Hypothalamus (tissue), 51 donors: ENCODE data around the gene GALNT2.

Experiments used
- DNase-seq, 51 donors: peaks; one replicate each; lab custom pipeline; 2025; lab: John Stamatoyannopoulos, UW

Gene GALNT2

DNA sequence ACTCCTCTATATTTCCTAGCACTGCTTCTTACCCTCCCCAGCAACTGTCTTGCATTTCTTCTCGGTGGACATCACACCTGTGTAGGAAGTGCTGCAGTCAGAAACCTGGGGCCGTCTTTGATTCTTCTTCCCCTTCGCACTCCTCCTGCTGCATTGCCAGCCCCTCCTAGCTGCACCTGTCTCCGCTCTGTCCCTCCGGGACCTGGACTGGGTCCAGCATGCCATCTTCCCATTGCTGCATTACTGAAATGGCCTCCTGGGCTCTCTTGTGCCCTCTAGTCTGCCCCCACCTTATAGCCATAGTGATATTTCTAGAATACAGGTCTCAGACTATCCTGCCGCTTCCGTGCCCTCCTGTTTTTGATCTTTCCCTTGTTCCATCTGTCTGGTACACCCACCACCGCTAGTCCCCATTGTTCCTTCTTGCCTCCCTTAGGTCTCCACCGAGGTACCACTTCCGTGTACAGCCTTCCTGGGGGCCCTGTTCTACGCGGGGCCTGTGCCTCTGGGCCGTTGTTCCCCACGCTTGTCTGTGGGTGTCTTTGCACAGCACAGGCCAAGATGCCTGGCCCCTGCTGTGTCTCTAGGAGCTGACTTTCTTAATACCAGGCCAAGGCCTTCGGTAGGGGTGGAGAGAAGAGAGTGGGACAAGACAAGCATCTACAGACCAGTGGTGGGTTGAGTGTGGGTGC lies 107.6 kb downstream of the GALNT2 start:
- no peak for DNase-seq

DNA sequence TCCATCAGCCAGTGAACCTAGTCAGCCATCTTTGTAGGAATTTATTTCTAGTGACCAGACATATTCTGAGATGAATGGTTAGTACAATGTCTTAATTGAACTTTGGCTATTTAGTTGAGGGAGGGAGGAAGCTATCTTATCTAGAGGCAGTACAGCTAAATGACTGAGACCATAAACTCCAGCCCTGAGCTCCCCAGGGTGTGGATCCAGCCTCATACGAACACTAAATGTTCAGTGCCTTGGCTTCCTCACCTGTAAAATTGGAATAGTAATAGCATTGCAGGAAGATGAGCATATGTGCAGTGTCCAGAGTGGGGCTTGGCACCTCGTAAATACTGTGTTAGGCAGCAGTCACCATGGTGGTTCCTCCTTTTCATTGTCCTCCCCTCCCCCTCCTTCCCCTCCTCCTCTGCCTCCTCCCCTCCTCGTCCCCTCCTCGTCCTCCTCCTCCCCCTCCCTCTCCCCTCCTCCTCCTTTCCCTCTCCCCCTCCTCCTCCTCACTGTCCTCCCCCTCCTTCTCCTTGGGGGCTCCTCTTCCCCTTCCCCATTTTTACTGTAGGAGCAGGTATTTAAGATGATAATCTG lies 108.2 kb downstream of the GALNT2 start:
- DNase-seq = no peak

DNA sequence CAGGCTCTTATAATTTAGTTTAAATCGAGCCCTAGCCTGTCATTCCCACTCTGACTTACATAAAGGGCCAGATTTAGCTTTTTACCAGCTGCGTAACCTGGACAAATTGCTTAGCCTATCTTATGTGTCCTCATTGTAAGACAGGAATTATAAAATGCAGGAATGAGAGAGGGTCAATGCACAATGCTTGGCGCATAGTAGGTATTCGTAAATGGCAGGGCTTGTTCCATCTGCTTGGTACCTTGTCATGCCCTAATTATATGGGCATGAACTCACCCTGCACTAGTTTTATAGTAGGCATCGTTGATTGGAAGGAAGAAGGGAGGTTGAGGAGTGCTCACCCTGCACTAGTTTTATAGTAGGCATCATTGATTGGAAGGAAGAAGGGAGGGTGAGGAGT lies 108.8 kb downstream of the GALNT2 start:
- DNase-seq = no peak

DNA sequence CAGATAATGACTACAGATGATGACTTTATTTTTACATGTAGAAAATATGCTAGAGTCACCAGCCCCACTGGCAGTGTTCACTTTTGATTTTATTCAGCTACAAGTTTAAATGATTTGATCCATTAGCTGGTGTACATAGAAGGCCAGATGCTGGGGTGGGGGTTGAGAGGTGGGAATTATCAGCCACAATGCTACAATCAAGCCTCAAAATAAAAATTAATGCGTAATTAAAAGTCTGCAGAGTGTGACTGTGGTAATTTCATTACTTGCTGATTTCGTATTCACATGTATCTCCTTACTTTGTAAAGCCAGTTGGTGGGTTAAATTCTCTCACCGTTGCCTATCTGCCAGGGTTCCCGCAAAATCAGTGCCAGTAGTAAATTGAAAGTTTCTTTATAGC lies 109.3 kb downstream of the GALNT2 start:
- DNase-seq = no peak

DNA sequence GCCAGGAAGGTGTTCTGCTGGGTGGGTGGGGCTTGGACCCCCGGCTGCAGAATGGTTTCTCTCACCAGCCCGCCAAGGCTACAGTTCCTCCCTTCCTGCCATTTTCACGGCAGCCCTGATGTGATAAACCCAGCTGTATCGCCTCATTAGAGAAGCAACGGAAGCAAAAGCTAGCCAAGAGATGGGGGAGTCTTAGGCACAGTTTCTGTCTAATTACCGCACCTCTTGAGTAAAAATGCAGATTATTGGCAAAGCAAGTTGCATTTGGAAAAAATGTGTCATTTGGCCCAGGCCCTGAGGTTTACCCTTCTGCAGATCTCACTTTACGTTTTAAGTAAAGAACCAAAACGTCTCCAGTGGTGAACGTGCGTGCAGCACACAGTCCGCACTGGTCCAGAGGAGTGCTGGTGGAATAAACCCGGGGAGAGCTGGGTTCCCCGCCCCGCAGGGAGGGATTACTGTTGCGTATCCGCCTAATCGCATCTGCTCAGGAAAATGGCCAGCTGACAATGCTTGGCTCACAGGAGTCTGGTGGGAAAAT lies 109.9 kb downstream of the GALNT2 start:
- DNase-seq = peak in 30 of 51 donors; percentile 27 to 77 (median 56)

DNA sequence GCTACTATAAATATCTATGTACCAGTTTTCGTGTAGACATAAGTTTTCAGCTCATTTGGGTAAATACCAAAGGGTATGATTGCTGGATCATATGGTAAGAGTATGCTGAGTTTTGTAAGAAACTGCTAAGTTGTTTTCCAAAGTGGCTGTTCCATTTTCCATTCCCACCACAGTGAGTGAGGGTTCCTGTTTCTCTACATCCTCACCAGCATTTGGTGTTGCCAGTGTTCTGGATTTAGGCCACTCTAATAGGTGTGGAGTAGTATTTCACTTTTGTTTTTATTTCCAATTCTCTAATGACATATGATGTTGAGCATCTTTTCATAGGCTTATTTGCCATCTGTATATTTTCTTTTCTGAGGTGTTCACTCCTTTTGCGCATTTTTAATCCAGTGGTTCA lies 112.2 kb downstream of the GALNT2 start:
- DNase-seq = no peak

DNA sequence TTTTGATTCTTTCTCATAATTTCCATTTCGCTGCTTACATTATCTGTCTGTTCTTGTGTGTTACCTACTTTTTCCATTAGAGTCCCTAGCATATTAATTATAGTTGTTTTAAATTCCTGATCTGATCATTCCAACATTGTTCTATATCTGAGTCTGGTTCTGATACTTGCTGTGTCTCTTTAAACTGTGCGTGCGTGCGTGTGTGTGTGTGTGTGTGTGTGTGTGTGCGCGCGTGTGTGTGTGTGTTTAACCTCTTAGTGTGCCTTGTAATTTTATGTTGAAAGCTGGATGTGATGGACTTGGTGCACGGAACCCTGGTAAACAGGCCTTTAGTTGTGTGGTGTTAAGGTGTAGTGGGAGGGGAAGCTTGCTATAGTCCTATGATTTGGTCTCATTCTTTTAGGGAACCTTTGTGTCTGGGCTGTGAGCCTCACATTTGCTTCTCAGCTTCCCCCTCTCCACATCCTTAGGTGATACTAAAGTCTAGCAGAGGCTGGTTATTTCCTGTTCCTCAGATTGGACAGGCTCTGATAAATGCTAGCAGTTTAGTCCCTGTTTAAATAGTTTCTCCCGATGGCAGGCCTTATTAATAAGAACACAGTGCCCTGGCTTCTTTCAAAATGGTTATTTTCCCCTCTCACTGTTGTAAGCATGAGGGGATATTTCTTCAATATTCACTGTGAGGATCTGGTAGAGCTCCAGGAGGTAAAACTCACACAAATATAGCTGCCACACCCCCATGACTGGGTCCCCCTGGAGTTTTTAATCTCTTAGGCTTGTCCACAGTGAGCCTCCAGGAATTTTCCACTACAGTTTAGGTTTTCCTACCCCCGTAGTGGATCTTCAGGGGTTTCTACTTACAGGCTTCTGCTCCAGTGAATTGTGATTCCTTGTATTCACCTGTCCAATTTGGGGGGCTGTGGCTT lies 118.3 kb downstream of the GALNT2 start:
- no peak for DNase-seq

DNA sequence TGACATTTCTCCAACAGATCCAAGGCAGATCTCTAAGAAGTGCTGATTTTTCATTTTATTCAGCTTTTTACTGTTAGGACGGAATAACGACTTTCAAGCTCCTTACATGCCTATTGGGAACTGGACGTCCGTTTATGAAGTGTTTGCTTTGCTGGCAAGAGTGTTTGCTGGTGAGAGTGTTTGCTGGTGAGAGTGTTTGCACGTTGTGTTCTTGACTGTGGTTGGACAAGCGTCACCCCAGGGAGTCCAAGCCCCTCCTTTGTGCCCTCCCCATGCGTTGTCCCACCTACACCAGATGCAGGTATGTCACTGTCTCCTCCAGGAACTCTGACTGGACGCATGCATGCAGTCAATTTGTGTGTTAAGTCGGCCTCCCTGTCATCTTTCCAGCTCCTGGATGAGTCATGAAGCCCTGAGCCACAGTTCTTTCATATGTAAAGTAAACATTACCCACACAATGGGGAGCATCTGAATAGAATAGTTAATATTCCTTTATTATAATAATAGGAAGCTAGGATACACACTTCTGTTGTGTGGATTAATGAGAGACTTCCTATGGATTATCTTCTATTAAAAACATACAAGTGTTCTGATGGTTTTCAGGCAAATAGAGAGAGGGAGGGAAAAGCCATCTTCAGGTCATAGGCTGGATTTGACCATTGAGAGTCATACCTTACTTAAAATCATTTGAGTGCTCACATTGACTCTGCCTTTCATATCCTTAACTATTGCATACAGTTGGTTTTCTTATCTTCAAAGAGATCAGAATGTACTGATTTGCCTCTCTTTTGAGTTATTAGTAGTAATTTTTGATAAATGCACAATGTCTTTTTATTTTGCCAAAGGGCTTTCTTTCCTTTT lies 119.2 kb downstream of the GALNT2 start:
- no peak for DNase-seq

DNA sequence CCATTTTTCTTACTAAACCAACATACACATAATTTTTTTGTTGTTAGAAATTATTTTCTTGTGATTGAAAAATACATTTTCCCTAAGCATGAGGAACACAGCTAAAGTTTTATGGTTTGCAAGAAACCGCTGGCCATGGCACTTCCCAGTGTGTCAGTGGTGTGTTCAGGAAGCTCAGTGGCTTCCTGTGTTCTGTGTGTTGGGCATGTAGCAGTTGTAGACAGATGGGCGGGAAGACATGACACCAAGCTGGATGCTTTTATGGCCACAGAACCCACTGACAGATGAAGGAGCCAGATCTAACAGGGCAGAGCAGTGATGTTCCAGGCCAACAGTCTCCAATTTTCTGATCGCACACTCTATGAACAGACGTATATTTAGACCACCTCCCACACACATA lies 119.8 kb downstream of the GALNT2 start:
- DNase-seq = no peak

DNA sequence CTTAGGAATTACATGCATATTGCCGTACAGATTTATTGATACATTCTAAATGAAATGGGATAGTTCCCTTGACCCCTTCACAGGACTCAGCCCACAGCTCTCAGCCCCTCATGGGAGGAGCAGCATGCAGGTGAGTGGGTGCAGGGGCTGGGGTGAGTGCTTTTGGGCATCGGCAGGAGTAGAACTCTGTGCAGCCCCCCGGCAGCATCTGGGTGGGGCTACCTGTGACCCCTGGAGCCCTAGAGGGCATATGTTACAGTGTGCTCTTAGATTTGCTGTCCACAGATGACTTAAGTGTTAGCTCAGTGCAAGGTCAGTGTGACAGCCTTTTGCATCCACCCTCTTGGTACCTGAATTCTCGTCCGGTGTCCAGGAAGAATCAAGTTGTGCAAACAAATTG lies 120.3 kb downstream of the GALNT2 start:
- no peak for DNase-seq

DNA sequence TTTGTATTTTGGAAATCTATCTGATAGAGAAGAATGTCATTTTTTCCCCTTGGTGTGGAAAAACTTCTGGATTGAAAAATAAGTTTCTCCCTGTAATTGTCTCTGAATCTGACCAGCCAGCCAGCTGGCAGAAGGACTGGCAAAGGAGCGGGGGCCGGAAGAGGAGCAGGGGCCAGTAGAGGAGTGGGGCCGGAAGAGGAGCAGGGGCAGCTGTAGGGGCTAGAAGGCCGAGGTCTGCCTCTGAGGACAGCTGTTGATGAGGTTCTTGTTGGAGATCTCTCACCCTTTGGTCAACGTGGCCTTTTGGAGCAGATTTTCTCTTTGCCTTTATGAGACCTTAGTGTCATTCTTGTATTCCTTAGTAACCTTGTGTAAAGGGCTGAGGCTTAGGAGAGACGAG lies 121.8 kb downstream of the GALNT2 start:
- DNase-seq = no peak

DNA sequence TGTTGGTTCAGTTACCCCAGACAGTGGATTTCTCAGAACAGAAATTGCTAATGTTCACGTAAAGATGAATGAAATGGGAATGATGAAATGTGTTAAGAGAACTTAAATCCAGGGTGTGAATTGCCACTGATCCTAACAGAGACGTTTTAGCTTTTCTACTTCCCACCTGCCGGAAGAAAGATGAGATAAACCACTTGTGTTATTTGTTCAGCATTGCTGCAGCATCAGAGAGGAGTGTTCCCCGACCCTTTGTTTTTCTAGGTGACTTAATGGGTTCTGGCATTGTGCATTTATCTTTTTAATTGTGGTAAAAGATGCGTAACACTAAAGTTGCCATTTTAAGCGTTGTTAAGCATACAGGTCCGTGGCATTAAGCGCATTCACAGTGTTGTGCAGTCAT lies 122.3 kb downstream of the GALNT2 start:
- DNase-seq = no peak

DNA sequence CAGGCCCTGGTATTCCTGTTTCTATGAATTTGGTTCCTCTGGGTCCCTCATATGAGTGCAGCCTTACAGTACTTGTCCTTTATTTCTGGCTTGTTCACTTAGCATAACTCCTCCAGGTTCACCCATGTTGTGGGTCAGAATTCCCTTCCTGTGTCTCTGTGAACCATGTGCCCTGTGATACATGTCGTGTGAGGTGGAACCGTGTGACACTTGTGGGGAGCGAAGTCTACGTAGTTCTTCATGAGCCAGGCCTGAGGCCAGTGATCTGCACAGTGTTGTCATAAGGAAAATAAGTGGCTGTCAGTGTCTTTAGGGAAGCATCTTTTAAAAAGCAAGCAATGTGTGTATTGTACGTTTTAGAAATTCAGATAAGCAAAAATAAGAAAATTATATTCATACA lies 122.8 kb downstream of the GALNT2 start:
- DNase-seq = no peak

DNA sequence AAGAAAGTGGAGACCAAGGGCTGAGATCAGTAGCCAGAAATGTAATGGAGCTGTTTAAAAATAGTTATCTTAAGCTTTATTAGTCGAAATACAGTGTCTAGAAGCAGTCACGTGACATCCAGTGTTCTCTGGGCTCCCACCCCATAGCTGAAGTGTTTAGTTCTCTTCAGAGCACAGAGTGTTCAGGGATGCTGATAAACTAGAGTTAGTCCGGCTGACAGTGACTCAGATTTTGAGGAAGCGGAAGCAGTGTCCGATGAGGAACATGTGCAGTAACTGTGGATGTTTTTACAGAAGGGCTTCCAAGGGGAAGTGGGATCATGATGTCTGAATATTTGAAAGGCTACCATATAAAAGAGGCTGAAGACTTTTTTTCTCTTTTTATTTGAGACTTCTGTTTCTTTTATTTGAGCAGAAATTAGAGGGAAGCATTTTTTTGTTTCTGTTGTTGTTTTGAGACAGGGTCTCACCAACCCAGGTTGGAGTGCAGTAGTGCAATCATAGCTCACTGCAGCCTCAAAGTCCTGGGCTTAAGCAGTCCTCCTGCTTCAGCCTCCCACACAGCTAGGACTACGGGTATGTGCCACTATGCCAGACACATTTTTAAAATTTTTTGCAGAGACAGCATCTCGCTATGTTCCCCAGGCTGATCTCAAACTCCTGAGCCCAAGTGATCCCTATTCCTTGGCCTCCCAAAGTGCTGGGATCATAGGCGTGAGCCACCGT lies 124.2 kb downstream of the GALNT2 start:
- peak in 12 of 51 donors; percentile 21 to 59 (median 37) for DNase-seq

DNA sequence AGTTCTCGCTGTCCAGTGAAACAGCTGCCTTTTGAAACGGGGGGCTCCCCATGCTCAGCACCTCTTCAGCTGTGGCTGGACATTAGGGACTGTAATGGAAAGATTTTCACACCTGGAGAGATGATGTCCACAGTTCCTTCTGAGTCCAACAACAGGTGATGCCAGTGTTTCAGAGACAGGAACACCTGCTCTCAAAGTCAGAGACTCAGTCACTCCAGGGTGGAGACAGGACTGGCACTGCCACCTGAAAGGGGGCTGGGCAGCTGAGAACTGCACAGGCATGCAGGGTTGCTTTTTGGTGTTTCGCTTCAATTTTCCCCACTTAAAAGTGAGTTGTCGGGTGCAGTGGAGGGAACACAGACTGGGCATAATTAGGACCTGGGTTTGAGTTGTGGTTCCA lies 124.8 kb downstream of the GALNT2 start:
- DNase-seq = no peak

DNA sequence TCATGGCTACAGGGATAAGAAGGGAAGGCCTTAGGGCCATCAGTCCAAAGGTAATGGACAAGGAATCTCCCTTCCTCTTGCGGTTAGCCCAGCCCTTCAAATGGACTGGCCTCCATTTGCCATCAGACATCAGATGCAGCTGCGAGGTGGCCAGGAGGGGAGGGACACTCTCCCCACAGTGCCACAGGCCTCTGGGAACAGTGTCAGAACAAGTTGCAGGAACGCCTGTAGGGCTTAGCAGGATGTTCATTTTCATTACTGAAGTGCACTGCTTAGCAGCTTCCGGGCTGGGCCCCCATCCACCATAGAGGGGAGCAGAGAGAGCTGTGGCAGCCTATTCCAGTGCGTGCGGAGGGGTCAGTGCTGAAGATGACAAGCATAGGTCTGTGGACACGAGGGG lies 127.5 kb downstream of the GALNT2 start:
- peak in 7 of 51 donors; percentile 16 to 47 (median 29) for DNase-seq

DNA sequence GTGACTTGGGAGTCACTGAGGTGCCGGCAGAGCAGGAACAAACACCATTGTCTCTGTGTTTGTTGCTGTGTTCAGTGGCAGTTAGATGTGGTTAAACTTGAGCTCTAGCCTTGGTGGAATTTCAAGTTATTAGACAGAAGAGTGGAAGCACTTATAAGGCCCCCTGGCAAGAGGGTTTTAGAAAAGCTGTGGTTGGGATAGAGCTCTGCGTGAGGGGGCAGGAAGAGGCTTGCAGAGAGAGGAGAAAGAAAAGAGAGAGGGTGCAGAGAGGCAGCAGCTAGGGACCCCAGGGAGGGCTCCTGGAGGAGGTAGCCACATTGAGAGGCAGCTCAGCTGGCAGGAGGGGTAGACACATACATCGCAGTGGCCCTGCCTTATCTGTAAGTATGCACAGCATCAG lies 128.2 kb downstream of the GALNT2 start:
- no peak for DNase-seq

DNA sequence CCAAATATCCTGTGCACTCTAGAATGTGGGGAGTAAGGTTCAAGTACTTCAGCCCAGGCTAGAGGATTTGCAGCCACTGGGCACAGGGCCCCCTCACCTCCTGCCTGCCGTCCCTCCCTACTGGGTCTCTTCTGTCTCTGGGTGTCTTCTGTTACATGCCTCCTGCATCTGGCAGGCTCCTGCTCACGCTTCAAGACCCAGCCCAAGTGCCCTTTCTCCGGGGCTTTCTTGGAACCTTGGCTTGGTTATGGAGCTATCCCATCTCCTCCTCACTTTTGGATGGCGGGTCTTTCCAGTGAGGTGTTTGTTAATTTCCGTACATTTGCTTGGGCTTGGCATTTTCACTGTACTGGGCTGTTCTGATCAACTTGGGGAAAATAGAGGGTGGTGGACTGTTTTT lies 129.0 kb downstream of the GALNT2 start:
- DNase-seq = no peak

DNA sequence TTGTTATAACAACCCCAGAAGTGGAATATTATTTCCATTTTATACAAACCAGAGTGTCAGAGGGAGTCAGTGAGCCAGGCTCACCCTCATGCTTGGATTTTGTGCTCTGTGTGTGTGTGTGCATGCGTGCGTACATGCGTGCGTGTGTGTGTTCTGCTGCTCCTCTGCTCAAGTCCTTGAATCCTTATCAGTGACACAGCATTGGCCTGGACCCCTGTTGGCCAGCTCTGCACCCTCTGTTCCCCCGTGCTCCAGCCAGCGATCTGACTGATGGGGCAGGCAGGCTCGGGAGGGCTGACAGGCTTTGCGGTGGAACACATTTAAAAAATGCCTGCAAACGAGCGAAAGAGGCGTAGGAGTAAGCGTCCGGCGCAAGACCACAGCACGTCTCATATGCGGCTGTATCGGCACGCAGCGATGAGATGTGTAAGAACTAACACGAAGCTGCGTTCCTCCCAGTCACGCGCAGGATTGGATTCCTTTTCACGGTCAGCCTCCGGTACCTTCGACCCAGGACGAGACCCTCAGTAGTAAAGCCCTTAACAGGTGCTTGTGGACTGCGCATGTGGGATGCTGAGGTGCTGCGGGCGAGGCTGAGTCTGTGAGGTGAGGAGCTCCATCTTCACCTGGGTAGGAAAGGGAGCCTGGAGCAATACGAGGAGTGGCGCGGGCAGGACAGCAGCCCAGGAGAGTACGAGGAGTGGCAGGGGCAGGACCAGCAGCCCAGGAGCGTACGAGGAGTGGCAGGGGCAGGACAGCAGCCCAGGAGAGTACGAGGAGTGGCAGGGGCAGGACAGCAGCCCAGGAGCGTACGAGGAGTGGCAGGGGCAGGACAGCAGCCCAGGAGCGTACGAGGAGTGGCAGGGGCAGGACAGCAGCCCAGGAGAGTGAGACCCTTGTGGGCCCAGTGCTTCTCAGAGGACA lies 130.9 kb downstream of the GALNT2 start:
- DNase-seq = no peak
